H4 (cell line): Measurements from ENCODE around the gene S100A11. TPM values are rescaled to one million over a fixed set of nuclear protein-coding genes. Genes with fewer than 3 reads are reported as not detected.

Source experiments
- DNase-seq: peaks from one replicate; pipeline ENCODE4 v3.0.0-alpha.2; 2015; ENCODE audit warnings: low spot score
- total RNA-seq: library from RNA; depleted of rRNA; stranded (reverse); fragments of >200 nt; shearing (Covaris generic); gene quantifications from 2 replicates; pipeline ENCODE4 v1.2.3, GENCODE V29; 2014; rRNA removed

The S100A11 gene
- total RNA-seq, 1 experiment from 2014 or later, result 488 TPM

DNA sequence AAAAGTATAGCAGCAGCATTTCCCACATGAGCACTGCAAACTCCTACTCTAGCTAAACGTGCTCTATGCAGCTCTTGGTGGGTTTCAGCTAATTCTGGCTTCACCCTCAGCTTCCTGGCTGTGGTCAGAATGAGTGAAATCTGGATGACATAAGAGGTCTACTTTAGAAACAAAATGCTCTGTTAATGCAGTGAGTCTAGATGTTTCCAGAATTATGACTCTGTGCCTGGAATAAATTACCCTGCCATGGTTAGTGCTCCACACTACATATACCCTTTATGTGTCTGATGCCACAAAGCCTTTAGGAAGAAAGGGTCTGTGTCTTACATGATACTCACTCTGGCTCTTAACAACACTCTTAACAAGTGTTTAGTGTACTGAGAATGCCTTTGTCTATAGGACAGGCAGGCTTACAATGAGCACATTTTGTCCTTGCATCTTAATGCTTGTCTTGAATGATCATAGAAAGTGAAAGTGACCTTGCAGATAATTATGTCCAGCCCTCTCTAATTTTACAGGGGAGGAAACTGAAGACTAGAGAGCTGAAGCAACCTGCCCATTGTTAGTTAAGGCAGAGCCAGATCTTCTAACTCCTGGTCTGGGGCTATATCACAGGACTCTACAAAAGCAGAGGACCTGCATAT is 52.4 kb downstream of the S100A11 start:
- DNase-seq, result no peak

Other genes with a start within 250 kb of the S100A11 start
- gene TDRKH, start 246.5 kb downstream of the S100A11 start, total RNA-seq, result 2.1 and 2.4 TPM in 2 replicates
- not detected in 2 replicates for gene LINGO4, start 231.6 kb downstream of the S100A11 start, total RNA-seq
- 0.60 and 1.2 TPM in 2 replicates for gene RORC, start 205.2 kb downstream of the S100A11 start, total RNA-seq
- gene C2CD4D, start 197.2 kb downstream of the S100A11 start, total RNA-seq, result not detected in 2 replicates
- not detected in 2 replicates for gene THEM5, start 183.3 kb downstream of the S100A11 start, total RNA-seq
- 9.3 and 11.3 TPM in 2 replicates for gene THEM4, start 127.5 kb downstream of the S100A11 start, total RNA-seq
- gene S100A10, start 43.1 kb downstream of the S100A11 start, total RNA-seq, result 58.6 and 87.8 TPM in 2 replicates
- not detected in 2 replicates for gene TCHHL1, start 52.1 kb upstream of the S100A11 start, total RNA-seq
- gene TCHH, start 78.4 kb upstream of the S100A11 start, total RNA-seq, result not detected in 2 replicates
- gene RPTN, start 122.2 kb upstream of the S100A11 start, total RNA-seq, result not detected in 2 replicates
- not detected in 2 replicates for gene HRNR, start 187.2 kb upstream of the S100A11 start, total RNA-seq